ENCODE data around the gene CFL1.
"Not testable (repeated sequence)": the region's sequence is repeated elsewhere in the genome, so short reads cannot be mapped to it uniquely, and the experiment has no call there.

The CFL1 gene

DNA sequence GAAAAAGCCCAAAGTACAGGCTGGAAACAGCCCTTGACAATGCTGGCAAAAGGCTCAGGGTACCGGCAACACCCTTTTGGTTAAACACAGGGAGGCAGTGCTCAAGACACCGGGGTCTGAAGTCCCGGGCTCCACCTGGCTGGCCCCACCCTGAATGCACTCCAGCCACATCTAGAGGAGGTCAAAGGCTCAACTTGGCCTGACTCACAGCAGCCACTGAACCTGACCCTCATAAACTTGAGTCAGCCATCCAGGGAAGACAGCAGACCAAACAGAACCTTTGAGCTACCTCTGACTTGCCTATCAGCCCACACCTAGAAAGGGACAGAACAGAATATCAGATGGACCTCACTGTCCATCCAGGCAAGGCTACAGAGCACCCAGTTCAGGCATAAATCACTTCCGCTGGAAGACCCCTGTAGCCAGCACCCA, 3.8 kb downstream of the CFL1 start:
- Histone ChIP-seq H3K4me3 (ENCODE audit: low read length in 2 of 2) (no peak overlapping the region), H3K27ac (ENCODE audit: low read length) (no peak overlapping the region), H3K27me3 (ENCODE audit: control insufficient read depth in 1 of 2, insufficient read depth in 2 of 2, low read length in 2 of 2) (no peaks in the 10 kb centered on the region), H3K9ac (ENCODE audit: low read length in 2 of 2) (no peak overlapping the region), H3K4me1 (ENCODE audit: control insufficient read depth, insufficient read depth, low read length) (peaks cover 36% of the 10 kb centered on the region), H3K36me3 (ENCODE audit: control insufficient read depth in 2 of 2, insufficient read depth in 2 of 2, low read length in 2 of 2) (peaks cover 44 to 49% of the 10 kb centered on the region in 2 donors), H3K9me3 (ENCODE audit: control insufficient read depth in 2 of 2, low read length in 2 of 2) (peaks cover 0 to 7% of the 10 kb centered on the region in 2 donors)

DNA sequence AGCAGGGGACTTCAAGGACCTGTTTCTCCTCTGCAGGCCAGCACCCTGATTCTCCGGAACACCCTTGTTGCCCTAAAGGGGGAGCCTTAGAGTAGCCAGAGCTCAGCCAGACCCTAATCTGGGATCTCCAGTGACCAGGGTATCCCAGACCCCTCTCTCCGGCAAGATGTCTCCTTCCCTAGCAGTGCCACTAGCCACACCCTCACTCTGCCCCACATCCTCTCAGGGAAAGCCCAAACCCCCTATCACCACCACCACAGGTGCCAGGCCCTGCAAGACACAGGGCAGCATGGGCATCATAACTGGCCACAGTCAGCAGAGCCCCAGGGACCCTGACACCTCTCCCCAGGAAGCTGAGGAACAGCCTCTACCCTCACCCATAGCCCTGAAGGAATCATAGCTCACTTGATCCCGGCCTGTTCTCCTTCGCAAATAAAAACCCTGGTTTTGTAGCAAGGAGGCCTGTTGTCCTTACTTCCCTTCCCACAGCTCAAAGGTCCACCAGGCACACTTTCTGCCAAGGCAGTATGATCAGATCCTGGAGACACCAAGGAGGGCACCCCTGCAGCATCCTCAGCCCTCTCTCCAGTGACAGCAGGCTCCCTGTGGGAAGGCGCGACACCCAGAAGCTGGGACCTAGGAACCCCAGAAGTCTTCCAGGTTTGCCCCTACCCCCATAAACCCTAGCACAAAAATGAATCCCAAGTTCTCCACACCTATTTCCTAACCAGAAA, 4.6 kb downstream of the CFL1 start:
- peaks cover 44 to 49% of the 10 kb centered on the region in 2 donors for H3K36me3 ChIP-seq (ENCODE audit: control insufficient read depth in 2 of 2, insufficient read depth in 2 of 2, low read length in 2 of 2)
- no peak overlapping the region for H3K4me3 ChIP-seq (ENCODE audit: low read length in 2 of 2)
- peaks cover 0 to 7% of the 10 kb centered on the region in 2 donors for H3K9me3 ChIP-seq (ENCODE audit: control insufficient read depth in 2 of 2, low read length in 2 of 2)
- no peaks in the 10 kb centered on the region for H3K27me3 ChIP-seq (ENCODE audit: control insufficient read depth in 1 of 2, insufficient read depth in 2 of 2, low read length in 2 of 2)
- no peak overlapping the region for H3K9ac ChIP-seq (ENCODE audit: low read length in 2 of 2)
- no peak overlapping the region for H3K27ac ChIP-seq (ENCODE audit: low read length)
- H3K4me1 ChIP-seq (ENCODE audit: control insufficient read depth, insufficient read depth, low read length): peaks cover 30% of the 10 kb centered on the region

DNA sequence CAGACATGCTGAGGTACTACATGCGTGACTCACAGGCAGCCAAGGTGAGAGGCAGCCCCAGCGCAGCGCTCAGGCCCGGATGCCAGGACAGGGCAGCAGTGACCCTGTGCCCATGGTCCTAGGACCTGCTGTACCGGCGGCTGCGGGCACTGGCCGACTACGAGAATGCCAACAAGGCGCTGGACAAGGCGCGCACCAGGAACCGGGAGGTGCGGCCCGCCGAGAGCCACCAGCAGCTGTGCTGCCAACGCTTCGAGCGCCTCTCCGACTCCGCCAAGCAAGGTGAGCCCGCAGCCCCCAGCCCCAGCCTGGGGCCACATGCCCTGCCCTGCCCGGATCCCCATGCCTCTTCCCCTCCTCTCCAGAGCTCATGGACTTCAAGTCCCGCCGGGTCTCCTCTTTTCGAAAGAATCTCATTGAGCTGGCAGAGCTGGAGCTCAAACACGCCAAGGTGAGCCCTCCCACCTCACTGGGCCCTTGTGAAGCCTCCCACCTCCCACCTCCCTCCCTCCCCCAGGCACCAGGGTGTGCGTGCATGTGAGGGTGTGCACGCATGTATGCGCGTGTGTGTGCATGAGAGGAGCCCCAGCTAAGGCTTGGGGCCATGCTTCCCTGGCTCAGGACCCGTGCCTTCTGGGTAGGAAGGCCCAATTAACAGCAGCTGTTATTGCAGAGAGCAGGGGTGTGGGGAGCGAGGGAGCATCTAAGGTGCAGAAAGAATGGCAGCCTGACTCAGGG, 5.3 kb downstream of the CFL1 start:
- Histone ChIP-seq H3K9ac (ENCODE audit: low read length in 2 of 2) (no peak overlapping the region), H3K27me3 (ENCODE audit: control insufficient read depth in 1 of 2, insufficient read depth in 2 of 2, low read length in 2 of 2) (no peaks in the 10 kb centered on the region), H3K9me3 (ENCODE audit: control insufficient read depth in 2 of 2, low read length in 2 of 2) (peaks cover 0 to 7% of the 10 kb centered on the region in 2 donors), H3K27ac (ENCODE audit: low read length) (no peak overlapping the region), H3K4me3 (ENCODE audit: low read length in 2 of 2) (no peak overlapping the region), H3K36me3 (ENCODE audit: control insufficient read depth in 2 of 2, insufficient read depth in 2 of 2, low read length in 2 of 2) (peaks cover 44 to 49% of the 10 kb centered on the region in 2 donors), H3K4me1 (ENCODE audit: control insufficient read depth, insufficient read depth, low read length) (peaks cover 27% of the 10 kb centered on the region)

DNA sequence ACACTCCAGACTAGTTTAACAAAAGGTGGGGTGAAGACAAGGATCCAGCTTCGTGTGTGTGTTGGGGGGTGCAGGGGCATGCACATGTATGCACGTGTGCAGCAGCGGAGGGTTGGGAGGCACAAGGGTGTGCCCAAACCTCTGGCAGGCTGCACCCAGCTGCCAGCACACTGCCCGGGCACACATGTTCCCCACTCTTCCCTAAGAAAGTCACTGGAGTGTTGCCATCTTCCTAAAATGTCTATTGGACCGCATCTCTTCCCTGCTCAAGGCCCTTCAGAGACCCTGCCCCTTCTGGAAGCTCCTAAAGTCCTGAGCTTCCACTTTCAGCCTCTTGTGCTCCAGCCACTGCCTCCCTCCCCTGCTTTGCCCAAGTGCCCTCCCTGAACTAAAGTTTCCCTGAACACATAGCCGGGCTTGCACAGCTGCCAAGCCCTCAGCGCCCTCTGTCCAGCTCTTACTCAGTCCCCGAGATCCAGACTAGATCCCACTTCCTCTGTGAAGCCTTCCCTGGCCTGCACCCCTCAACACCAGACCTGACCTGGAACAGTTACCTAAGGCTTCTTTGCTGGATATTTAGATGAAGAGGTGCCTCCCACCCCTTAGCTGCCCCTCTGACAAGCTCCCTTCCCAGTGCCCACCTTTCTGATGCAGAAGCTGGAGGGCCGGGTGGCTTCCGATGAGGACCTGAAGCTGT, 6.0 kb downstream of the CFL1 start:
- no peak overlapping the region for H3K27ac ChIP-seq (ENCODE audit: low read length)
- peaks cover 44 to 49% of the 10 kb centered on the region in 2 donors for H3K36me3 ChIP-seq (ENCODE audit: control insufficient read depth in 2 of 2, insufficient read depth in 2 of 2, low read length in 2 of 2)
- no peaks in the 10 kb centered on the region for H3K27me3 ChIP-seq (ENCODE audit: control insufficient read depth in 1 of 2, insufficient read depth in 2 of 2, low read length in 2 of 2)
- H3K4me1 ChIP-seq (ENCODE audit: control insufficient read depth, insufficient read depth, low read length): peaks cover 27% of the 10 kb centered on the region
- H3K9me3 ChIP-seq (ENCODE audit: control insufficient read depth in 2 of 2, low read length in 2 of 2): peaks cover 0 to 7% of the 10 kb centered on the region in 2 donors
- H3K9ac ChIP-seq (ENCODE audit: low read length in 2 of 2): no peak overlapping the region
- H3K4me3 ChIP-seq (ENCODE audit: low read length in 2 of 2): no peak overlapping the region

DNA sequence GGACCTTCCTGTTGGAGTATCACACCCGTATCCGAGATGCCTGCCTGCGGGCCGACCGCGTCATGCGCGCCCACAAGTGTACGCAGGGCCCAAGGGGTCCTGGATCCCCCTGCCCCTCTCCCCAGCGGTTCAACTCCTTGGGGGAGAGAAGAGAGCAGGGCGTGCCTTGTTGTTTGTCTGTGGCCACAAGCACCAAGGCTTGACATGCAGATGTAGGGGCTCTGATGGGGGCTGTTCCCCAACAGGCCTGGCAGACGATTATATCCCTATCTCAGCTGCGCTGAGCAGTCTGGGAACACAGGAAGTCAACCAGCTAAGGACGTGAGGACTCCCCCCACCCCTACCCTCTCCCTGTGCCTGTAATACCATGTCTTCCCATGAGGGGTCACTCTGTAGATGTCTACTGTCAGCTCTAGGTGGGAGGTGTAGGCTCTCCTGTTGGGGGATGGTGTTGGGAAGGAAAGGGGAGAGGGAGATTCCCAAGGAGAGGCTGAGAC, 6.8 kb downstream of the CFL1 start:
- Histone ChIP-seq H3K4me1 (ENCODE audit: control insufficient read depth, insufficient read depth, low read length) (peaks cover 21% of the 10 kb centered on the region), H3K36me3 (ENCODE audit: control insufficient read depth in 2 of 2, insufficient read depth in 2 of 2, low read length in 2 of 2) (peaks cover 44 to 47% of the 10 kb centered on the region in 2 donors), H3K27ac (ENCODE audit: low read length) (no peak overlapping the region), H3K27me3 (ENCODE audit: control insufficient read depth in 1 of 2, insufficient read depth in 2 of 2, low read length in 2 of 2) (no peaks in the 10 kb centered on the region), H3K9ac (ENCODE audit: low read length in 2 of 2) (no peak overlapping the region), H3K4me3 (ENCODE audit: low read length in 2 of 2) (no peak overlapping the region), H3K9me3 (ENCODE audit: control insufficient read depth in 2 of 2, low read length in 2 of 2) (peaks cover 0 to 7% of the 10 kb centered on the region in 2 donors)

DNA sequence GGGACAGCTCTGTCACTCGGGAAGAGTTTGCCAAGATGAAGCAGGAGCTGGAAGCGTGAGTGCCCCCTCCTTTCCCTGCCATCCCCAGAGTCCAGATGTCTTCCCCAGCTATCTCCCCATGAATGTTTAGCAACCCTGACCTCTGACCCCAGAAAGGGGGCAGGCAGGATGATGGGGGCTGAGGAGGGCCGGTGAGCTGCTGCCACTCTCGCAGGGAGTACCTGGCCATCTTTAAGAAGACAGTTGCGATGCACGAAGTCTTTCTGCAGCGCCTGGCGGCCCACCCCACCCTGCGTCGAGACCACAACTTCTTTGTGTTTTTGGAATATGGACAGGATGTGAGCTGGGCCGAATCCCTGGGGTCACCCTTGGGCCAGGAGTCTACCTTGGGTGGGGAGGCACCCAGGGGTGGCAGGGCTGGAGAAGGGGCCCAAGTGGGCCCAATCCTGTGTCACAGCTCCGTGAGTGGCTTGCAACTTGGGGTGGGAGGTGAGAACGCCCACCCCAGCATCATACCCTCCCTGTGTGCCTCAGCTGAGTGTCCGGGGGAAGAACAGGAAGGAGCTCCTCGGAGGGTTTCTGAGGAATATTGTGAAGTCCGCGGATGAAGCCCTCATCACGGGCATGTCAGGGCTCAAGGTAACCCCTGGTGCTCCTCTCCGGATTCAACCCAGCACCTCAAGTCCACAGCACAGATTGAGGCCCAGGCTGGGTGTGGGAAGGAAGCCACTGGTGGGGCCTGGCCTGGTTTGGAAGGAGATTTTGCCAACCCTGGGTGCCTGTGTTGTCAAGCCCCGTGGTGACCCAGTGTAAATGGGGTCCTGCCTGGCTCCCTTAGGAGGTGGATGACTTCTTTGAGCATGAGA, 7.5 kb downstream of the CFL1 start:
- peaks cover 38 to 41% of the 10 kb centered on the region in 2 donors for H3K36me3 ChIP-seq (ENCODE audit: control insufficient read depth in 2 of 2, insufficient read depth in 2 of 2, low read length in 2 of 2)
- peaks cover 15% of the 10 kb centered on the region for H3K4me1 ChIP-seq (ENCODE audit: control insufficient read depth, insufficient read depth, low read length)
- no peak overlapping the region for H3K27ac ChIP-seq (ENCODE audit: low read length)
- peaks cover 0 to 7% of the 10 kb centered on the region in 2 donors for H3K9me3 ChIP-seq (ENCODE audit: control insufficient read depth in 2 of 2, low read length in 2 of 2)
- H3K9ac ChIP-seq (ENCODE audit: low read length in 2 of 2): no peak overlapping the region
- no peaks in the 10 kb centered on the region for H3K27me3 ChIP-seq (ENCODE audit: control insufficient read depth in 1 of 2, insufficient read depth in 2 of 2, low read length in 2 of 2)
- no peak overlapping the region for H3K4me3 ChIP-seq (ENCODE audit: low read length in 2 of 2)

DNA sequence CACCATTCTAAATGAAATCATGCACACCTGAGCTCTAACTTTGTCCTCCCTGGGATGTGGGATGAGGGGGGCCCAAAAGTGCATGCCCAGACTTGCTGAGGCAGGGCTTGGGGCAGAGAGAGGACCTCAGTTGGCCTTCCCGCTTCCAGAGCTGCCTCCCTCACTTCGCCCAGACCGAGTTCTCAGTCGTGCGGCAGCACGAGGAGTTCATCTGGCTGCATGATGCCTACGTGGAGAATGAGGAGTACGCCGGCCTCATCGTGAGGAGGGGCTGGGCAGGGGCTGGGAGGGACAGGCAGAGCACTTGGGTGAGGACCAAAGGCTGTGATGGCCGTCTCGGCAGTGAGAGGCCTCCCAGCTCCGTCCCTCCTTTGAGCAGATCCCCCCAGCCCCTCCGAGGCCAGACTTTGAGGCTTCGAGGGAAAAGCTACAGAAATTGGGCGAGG, 8.2 kb downstream of the CFL1 start:
- Histone ChIP-seq H3K27me3 (ENCODE audit: control insufficient read depth in 1 of 2, insufficient read depth in 2 of 2, low read length in 2 of 2) (no peaks in the 10 kb centered on the region), H3K9me3 (ENCODE audit: control insufficient read depth in 2 of 2, low read length in 2 of 2) (peaks cover 0 to 7% of the 10 kb centered on the region in 2 donors), H3K4me1 (ENCODE audit: control insufficient read depth, insufficient read depth, low read length) (peaks cover 10% of the 10 kb centered on the region), H3K4me3 (ENCODE audit: low read length in 2 of 2) (no peak overlapping the region), H3K27ac (ENCODE audit: low read length) (no peak overlapping the region), H3K36me3 (ENCODE audit: control insufficient read depth in 2 of 2, insufficient read depth in 2 of 2, low read length in 2 of 2) (peaks cover 32 to 34% of the 10 kb centered on the region in 2 donors), H3K9ac (ENCODE audit: low read length in 2 of 2) (no peak overlapping the region)

DNA sequence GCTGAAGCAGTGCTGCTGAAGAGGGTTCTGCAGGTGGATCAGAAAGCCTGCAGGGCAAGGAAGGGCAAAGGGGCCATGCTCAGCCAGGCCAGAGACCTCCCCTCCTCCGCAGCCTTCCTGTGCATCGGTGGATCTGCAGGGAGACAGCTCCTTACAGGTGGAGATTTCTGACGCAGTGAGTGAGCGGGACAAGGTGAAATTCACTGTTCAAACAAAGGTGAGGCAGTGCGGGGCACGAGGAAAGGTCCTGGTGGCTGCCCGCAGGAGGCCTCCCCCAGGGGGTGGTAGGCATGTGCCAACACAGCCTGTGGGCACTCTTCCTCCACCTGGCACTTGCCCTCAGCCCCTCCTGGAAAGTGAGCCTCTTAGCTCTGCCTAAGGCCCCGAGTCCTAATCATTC, 8.6 kb downstream of the CFL1 start:
- no peak overlapping the region for H3K4me3 ChIP-seq (ENCODE audit: low read length in 2 of 2)
- no peak overlapping the region for H3K9ac ChIP-seq (ENCODE audit: low read length in 2 of 2)
- H3K4me1 ChIP-seq (ENCODE audit: control insufficient read depth, insufficient read depth, low read length): peaks cover 8% of the 10 kb centered on the region
- no peak overlapping the region for H3K27ac ChIP-seq (ENCODE audit: low read length)
- no peaks in the 10 kb centered on the region for H3K27me3 ChIP-seq (ENCODE audit: control insufficient read depth in 1 of 2, insufficient read depth in 2 of 2, low read length in 2 of 2)
- H3K36me3 ChIP-seq (ENCODE audit: control insufficient read depth in 2 of 2, insufficient read depth in 2 of 2, low read length in 2 of 2): peaks cover 28 to 31% of the 10 kb centered on the region in 2 donors
- peaks cover 0 to 7% of the 10 kb centered on the region in 2 donors for H3K9me3 ChIP-seq (ENCODE audit: control insufficient read depth in 2 of 2, low read length in 2 of 2)

DNA sequence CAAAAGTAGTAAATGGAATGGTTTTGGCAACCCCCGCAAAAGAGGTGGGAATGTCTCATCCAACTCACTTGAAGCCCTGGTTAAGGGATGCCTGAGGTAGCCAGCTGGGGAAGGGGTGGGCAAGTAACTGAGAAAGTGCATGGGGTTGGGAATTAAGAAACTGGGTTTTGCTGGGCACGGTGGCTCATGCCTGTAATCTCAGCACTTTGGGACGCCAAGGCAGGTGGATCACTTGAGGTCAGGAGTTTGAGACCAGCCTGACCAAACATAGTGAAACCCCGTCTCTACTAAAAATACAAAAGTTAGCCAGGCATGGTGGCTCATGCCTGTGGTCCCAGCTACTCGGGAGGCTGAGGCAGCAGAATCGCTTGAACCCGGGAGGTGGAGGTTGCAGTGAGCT, 9.3 kb downstream of the CFL1 start:
- H3K9me3 ChIP-seq (ENCODE audit: control insufficient read depth in 2 of 2, low read length in 2 of 2); H3K4me3 ChIP-seq (ENCODE audit: low read length in 2 of 2); H3K27ac ChIP-seq (ENCODE audit: low read length); H3K9ac ChIP-seq (ENCODE audit: low read length in 2 of 2); H3K27me3 ChIP-seq (ENCODE audit: control insufficient read depth in 1 of 2, insufficient read depth in 2 of 2, low read length in 2 of 2); H3K4me1 ChIP-seq (ENCODE audit: control insufficient read depth, insufficient read depth, low read length): not testable (repeated sequence)
- H3K36me3 ChIP-seq (ENCODE audit: control insufficient read depth in 2 of 2, insufficient read depth in 2 of 2, low read length in 2 of 2): peaks cover 21 to 24% of the 10 kb centered on the region in 2 donors

DNA sequence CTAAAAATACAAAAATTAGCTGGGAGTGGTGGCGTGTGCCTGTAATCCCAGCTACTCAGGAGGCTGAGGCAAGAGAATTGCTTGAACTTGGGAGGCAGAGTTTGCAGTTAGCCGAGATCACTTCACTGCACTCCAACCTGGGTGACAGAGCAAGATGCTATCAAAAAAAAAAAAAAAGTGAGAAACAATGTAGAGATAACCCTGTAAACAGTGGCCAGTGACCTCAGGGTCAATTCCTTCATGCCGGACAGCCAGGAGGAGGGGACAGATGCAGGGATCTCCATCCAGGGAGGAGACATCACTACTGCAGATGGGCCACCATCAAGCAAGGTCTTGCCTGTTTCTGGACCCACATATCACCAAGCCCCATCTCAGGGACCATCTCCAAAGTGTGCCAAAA, 10.2 kb downstream of the CFL1 start:
- H3K4me1 ChIP-seq (ENCODE audit: control insufficient read depth, insufficient read depth, low read length): no peaks in the 10 kb centered on the region
- H3K36me3 ChIP-seq (ENCODE audit: control insufficient read depth in 2 of 2, insufficient read depth in 2 of 2, low read length in 2 of 2): peaks cover 12 to 16% of the 10 kb centered on the region in 2 donors

More for the DNA sequence above, 10.2 kb downstream of the CFL1 start:
- Histone ChIP-seq H3K9ac (ENCODE audit: low read length in 2 of 2) (no peak overlapping the region), H3K27me3 (ENCODE audit: control insufficient read depth in 1 of 2, insufficient read depth in 2 of 2, low read length in 2 of 2) (no peaks in the 10 kb centered on the region), H3K9me3 (ENCODE audit: control insufficient read depth in 2 of 2, low read length in 2 of 2) (peaks cover 0 to 7% of the 10 kb centered on the region in 2 donors), H3K27ac (ENCODE audit: low read length) (no peak overlapping the region), H3K4me3 (ENCODE audit: low read length in 2 of 2) (no peak overlapping the region)
